Nephron progenitor cell (in vitro differentiated cells): ENCODE data around the gene CLDN16.

Experiments
- DNase-seq: peaks from one replicate; pipeline ENCODE4 v3.0.0; 2021
- H3K27ac Mint-ChIP-seq: 2 replicates; pipeline ENCODE4 v1.8.0; 2021; ENCODE audit warnings: mild to moderate bottlenecking, moderate library complexity, mixed read lengths
- H3K27me3 Mint-ChIP-seq: 2 replicates; pipeline ENCODE4 v1.8.0; 2021; ENCODE audit warnings: mild to moderate bottlenecking, low read depth, mixed read lengths; ENCODE audit not compliant: poor library complexity
- H3K36me3 Mint-ChIP-seq: 2 replicates; pipeline ENCODE4 v1.8.0; 2021; ENCODE audit warnings: low read depth, mixed read lengths
- H3K4me1 Mint-ChIP-seq: 2 replicates; pipeline ENCODE4 v1.8.0; 2021; ENCODE audit warnings: mixed read lengths
- H3K4me3 Mint-ChIP-seq: 2 replicates; pipeline ENCODE4 v1.8.0; 2021; ENCODE audit warnings: mild to moderate bottlenecking, moderate library complexity, mixed read lengths
- H3K9me3 Mint-ChIP-seq: 2 replicates; pipeline ENCODE4 v1.8.0; 2021; ENCODE audit warnings: mild to moderate bottlenecking, moderate library complexity, mixed read lengths
- TF ChIP-seq, protein P1 (sequence below): fragments of 200-600 bp; sonication (generic); IDR thresholded peaks from 2 replicates; pipeline ENCODE4 v1.5.0; 2021; ENCODE audit warnings: antibody characterized with exemption

CLDN16 gene

GRCh38 chr3:190444006-190444405, 56.0 kb downstream of the CLDN16 start:
- no peaks in the 10 kb centered on the region for H3K36me3 Mint-ChIP-seq
- H3K9me3 Mint-ChIP-seq, result no peaks in the 10 kb centered on the region
- no peak for DNase-seq
- H3K27me3 Mint-ChIP-seq, result peaks cover 4% of the 10 kb centered on the region
- TF ChIP-seq, protein P1, sequence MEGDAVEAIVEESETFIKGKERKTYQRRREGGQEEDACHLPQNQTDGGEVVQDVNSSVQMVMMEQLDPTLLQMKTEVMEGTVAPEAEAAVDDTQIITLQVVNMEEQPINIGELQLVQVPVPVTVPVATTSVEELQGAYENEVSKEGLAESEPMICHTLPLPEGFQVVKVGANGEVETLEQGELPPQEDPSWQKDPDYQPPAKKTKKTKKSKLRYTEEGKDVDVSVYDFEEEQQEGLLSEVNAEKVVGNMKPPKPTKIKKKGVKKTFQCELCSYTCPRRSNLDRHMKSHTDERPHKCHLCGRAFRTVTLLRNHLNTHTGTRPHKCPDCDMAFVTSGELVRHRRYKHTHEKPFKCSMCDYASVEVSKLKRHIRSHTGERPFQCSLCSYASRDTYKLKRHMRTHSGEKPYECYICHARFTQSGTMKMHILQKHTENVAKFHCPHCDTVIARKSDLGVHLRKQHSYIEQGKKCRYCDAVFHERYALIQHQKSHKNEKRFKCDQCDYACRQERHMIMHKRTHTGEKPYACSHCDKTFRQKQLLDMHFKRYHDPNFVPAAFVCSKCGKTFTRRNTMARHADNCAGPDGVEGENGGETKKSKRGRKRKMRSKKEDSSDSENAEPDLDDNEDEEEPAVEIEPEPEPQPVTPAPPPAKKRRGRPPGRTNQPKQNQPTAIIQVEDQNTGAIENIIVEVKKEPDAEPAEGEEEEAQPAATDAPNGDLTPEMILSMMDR, result no peak
- H3K4me3 Mint-ChIP-seq, result no peak overlapping the region
- no peak overlapping the region for H3K27ac Mint-ChIP-seq
- no peaks in the 10 kb centered on the region for H3K4me1 Mint-ChIP-seq

- H3K4me1 Mint-ChIP-seq, result no peaks in the 10 kb centered on the region
- H3K9me3 Mint-ChIP-seq, result no peaks in the 10 kb centered on the region
- no peak overlapping the region for H3K27ac Mint-ChIP-seq
- TF ChIP-seq, protein P1, result no peak
- no peak for DNase-seq
- H3K36me3 Mint-ChIP-seq, result no peaks in the 10 kb centered on the region
- no peak overlapping the region for H3K4me3 Mint-ChIP-seq
- H3K27me3 Mint-ChIP-seq, result peaks cover 4% of the 10 kb centered on the region
Observed at GRCh38 chr3:190444576-190445145, 56.7 kb downstream of the CLDN16 start.

DNA sequence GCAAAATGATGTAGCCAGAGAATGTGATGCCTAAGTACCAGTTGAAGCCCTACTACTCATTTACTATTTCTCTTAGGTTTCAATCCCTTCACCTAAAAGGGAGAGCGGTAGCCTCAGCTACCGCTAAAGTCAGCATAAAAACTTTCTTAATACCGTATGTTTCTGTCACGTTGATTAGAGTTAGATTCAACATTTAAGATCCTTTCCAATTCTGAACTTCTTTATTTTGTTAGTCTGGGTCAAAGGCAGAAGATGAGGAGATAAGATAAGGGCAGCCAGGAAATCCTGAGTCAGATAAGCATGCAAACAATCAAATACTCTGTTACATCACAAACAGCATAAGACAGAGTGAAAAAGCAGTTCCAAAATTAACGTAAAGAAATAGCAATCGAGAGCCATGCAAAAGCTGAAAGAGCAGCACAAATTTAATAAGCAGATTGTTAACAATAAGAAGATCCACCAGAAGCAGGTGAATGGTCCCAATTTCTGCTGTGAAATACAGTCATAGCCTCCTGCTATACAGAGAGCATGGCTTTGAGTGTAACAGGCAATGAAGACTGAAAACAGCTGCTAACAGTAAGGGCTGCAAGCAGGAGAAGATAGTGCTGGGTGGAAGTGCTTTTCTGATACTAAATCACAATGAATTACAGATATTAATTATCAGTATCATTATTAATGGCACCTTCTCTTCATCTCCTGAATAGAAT, 58.8 kb downstream of the CLDN16 start:
- Mint-ChIP-seq H3K27me3 (peaks cover 6% of the 10 kb centered on the region), H3K27ac (no peak overlapping the region), H3K4me3 (no peak overlapping the region), H3K9me3 (no peaks in the 10 kb centered on the region), H3K4me1 (no peaks in the 10 kb centered on the region), H3K36me3 (no peaks in the 10 kb centered on the region)
- DNase-seq, result no peak
- TF ChIP-seq, protein P1, result no peak

DNA sequence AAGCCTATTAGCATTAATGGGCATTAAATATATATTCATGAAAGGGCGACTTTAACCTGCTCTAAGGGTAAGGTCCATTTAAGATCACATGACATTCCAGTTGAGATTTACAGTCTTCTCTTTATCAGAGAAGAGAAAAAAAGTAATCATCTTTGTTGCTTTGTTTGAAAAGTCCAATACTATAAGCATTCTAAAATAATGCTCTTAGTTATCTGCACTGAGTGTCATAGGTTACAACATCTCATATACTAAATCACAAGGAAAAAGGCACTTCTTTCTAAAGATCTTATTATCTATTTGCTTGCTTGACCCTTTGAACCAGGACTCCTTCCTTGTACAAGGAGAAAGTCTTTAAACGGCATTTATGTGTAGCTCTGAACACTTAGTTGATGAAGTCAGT, 60.3 kb downstream of the CLDN16 start:
- TF ChIP-seq, protein P1, result no peak
- Mint-ChIP-seq H3K4me1 (no peaks in the 10 kb centered on the region), H3K36me3 (no peaks in the 10 kb centered on the region), H3K27ac (no peak overlapping the region), H3K4me3 (no peak overlapping the region), H3K9me3 (no peaks in the 10 kb centered on the region), H3K27me3 (peaks cover 6% of the 10 kb centered on the region)
- DNase-seq, result no peak

DNA sequence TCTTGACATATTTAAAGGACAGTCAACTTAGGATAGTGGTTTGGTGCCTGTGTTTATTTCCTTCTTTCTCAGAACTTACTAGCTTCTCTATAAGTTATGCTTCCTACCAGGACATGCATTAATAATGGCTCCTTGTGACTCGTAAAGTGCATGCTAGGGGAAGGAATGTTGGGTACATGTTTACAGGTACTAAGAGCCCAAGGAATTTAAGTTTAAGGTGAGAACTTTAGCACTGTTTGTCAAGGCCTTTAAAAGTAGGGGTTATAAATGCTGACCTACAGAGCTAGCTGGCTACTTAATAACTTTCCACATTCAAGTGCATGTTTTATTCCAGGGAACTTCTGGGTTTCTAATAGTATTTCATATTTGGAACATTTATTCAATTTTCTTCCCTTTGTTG, 61.8 kb downstream of the CLDN16 start, which contains the start of gene TMEM207:
TMEM207 (minus strand) TSS at position 101 of the 400 bp plus-strand sequence; CDS start at position 9, 92 bp downstream.
- Mint-ChIP-seq H3K36me3 (no peaks in the 10 kb centered on the region), H3K4me3 (no peak within 1 kb of the TSS), H3K9me3 (no peaks in the 10 kb centered on the region), H3K4me1 (no peaks in the 10 kb centered on the region), H3K27ac (no peak within 1 kb of the TSS), H3K27me3 (peaks cover 6% of the 10 kb centered on the region)
- TF ChIP-seq, protein P1, result no peak
- DNase-seq, result no peak

GRCh38 chr3:190455828-190456227, 67.9 kb downstream of the CLDN16 start:
- Mint-ChIP-seq H3K9me3 (no peaks in the 10 kb centered on the region), H3K4me1 (no peaks in the 10 kb centered on the region), H3K4me3 (no peak overlapping the region), H3K27me3 (peaks cover 2% of the 10 kb centered on the region), H3K36me3 (no peaks in the 10 kb centered on the region), H3K27ac (no peak overlapping the region)
- no peak for DNase-seq
- TF ChIP-seq, protein P1, result no peak
